ENCODE results near the gene CST3. TPM values are rescaled to one million over a fixed set of nuclear protein-coding genes. Genes with fewer than 3 reads are reported as not detected.
A peak's percentile ranks its signal among the peaks of the same experiment; 100 is the strongest.
"Not testable (repeated sequence)": the region's sequence is repeated elsewhere in the genome, so short reads cannot be mapped to it uniquely, and the experiment has no call there.

Gene CST3
- total RNA-seq: 2.5 TPM
- polyA plus RNA-seq: 1 to 10 TPM in 3 of 4 donors, under 1 TPM in 1; 0.73 to 2.7 (median 1.6) TPM

GRCh38 chr20:23637282-23638221, at the start of gene CST3:
TSS of gene CST3 (minus strand) at chr20:23637955. CDS start at chr20:23637862, 93 bp downstream.
- Mint-ChIP-seq H3K27ac (no peak within 1 kb of the TSS), H3K4me1 (peaks cover 0 to 5% (median 2%) of the 10 kb centered on the region in 4 donors), H3K9me3 (no peaks in the 10 kb centered on the region), H3K36me3 (no peaks in the 10 kb centered on the region), H3K27me3 (peaks cover 18% of the 10 kb centered on the region), H3K4me3 (no peak within 1 kb of the TSS)
- DNase-seq (peak in 1 of 3 donors; percentile 5), ATAC-seq (ENCODE audit: low read depth in 2 of 2) (peak in 1 of 2 donors; percentile 6)
- Histone ChIP-seq H3K4me1 (ENCODE audit: control insufficient read depth, insufficient read depth, low read length, poor library complexity, severe bottlenecking) (no peaks in the 10 kb centered on the region), H3K36me3 (ENCODE audit: control insufficient read depth, insufficient read depth, low read length) (no peaks in the 10 kb centered on the region), H3K27ac (ENCODE audit: insufficient read depth, low read length, poor library complexity, severe bottlenecking) (no peak within 1 kb of the TSS), H3K9me3 (ENCODE audit: control insufficient read depth in 2 of 2, low read length in 2 of 2) (no peaks in the 10 kb centered on the region), H3K27me3 (ENCODE audit: control insufficient read depth, insufficient read depth, low read length) (no peaks in the 10 kb centered on the region), H3K4me3 (ENCODE audit: low read depth, low read length) (no peak within 1 kb of the TSS)

DNA sequence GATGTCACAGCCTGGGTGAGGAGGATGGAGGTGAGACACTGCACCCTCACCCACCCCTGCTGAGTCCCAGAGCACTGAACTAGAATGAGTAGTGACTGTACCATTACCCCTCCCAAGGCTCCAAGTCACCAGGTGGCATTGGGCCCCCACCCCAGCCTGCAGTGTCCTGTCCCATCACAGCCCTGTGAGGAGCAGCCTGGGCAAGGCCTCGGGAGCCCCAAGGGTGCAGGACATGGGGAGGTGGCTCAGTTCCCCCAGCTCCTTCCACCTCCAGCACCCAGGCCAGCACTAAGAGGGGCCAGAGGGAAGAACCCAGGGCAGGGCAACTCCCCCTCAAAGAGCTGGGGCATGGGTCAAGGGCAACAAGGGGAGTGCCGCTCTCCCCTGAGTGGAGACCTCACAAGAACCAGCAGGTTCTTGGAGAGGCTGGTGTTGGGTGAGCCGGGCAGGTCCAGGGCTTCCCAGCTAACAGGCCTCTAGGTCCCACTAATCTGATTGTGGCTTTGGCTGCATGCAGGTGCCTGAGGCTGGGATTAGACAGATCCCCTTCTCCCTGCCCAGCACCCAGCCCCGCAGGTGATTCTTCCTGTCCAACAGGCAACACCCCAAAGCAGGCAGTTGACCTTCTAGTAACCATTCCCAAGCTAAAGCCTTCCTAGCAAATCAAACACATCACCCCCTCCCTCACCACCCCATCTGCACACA, 48.4 kb upstream of the CST3 start:
- Histone ChIP-seq H3K9me3 (ENCODE audit: control insufficient read depth in 2 of 2, low read length in 2 of 2) (no peaks in the 10 kb centered on the region), H3K27me3 (ENCODE audit: control insufficient read depth, insufficient read depth, low read length) (no peaks in the 10 kb centered on the region), H3K4me3 (ENCODE audit: low read depth, low read length) (no peak overlapping the region), H3K27ac (ENCODE audit: insufficient read depth, low read length, poor library complexity, severe bottlenecking) (no peak overlapping the region), H3K36me3 (ENCODE audit: control insufficient read depth, insufficient read depth, low read length) (no peaks in the 10 kb centered on the region), H3K4me1 (ENCODE audit: control insufficient read depth, insufficient read depth, low read length, poor library complexity, severe bottlenecking) (no peaks in the 10 kb centered on the region)
- Mint-ChIP-seq H3K27ac (no peak overlapping the region), H3K9me3 (no peaks in the 10 kb centered on the region), H3K36me3 (no peaks in the 10 kb centered on the region), H3K4me3 (no peak overlapping the region), H3K4me1 (no peaks in the 10 kb centered on the region), H3K27me3 (no peaks in the 10 kb centered on the region)
- no peak for ATAC-seq (ENCODE audit: low read depth in 2 of 2)
- no peak for DNase-seq

DNA sequence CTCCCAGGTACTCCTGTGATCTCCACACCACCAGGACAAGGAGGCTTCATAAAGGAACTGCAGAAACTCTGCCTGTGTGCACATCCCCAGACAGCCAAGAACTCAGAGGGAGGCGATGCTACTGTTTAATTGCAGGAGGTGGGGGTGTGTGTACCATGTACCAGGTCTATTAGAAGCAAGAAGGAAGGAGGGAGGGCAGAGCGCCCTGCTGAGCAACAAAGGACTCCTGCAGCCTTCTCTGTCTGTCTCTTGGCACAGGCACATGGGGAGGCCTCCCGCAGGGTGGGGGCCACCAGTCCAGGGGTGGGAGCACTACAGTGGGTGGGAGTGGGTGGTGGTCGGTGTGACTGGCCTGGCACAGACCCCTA, 47.8 kb upstream of the CST3 start:
- H3K36me3 ChIP-seq (ENCODE audit: control insufficient read depth, insufficient read depth, low read length); H3K4me3 Mint-ChIP-seq; H3K4me3 ChIP-seq (ENCODE audit: low read depth, low read length); H3K36me3 Mint-ChIP-seq; H3K9me3 ChIP-seq (ENCODE audit: control insufficient read depth in 2 of 2, low read length in 2 of 2); H3K4me1 Mint-ChIP-seq; DNase-seq; H3K27me3 ChIP-seq (ENCODE audit: control insufficient read depth, insufficient read depth, low read length); H3K27ac Mint-ChIP-seq; ATAC-seq (ENCODE audit: low read depth in 2 of 2); H3K27me3 Mint-ChIP-seq; H3K9me3 Mint-ChIP-seq; H3K27ac ChIP-seq (ENCODE audit: insufficient read depth, low read length, poor library complexity, severe bottlenecking); H3K4me1 ChIP-seq (ENCODE audit: control insufficient read depth, insufficient read depth, low read length, poor library complexity, severe bottlenecking): not testable (repeated sequence)

- Mint-ChIP-seq H3K4me3 (no peak overlapping the region), H3K36me3 (no peaks in the 10 kb centered on the region), H3K4me1 (no peaks in the 10 kb centered on the region), H3K27me3 (no peaks in the 10 kb centered on the region), H3K9me3 (no peaks in the 10 kb centered on the region), H3K27ac (no peak overlapping the region)
- Histone ChIP-seq H3K36me3 (ENCODE audit: control insufficient read depth, insufficient read depth, low read length) (no peaks in the 10 kb centered on the region), H3K4me3 (ENCODE audit: low read depth, low read length) (no peak overlapping the region), H3K27ac (ENCODE audit: insufficient read depth, low read length, poor library complexity, severe bottlenecking) (no peak overlapping the region), H3K27me3 (ENCODE audit: control insufficient read depth, insufficient read depth, low read length) (no peaks in the 10 kb centered on the region), H3K9me3 (ENCODE audit: control insufficient read depth in 2 of 2, low read length in 2 of 2) (no peaks in the 10 kb centered on the region), H3K4me1 (ENCODE audit: control insufficient read depth, insufficient read depth, low read length, poor library complexity, severe bottlenecking) (no peaks in the 10 kb centered on the region)
- no peak for ATAC-seq (ENCODE audit: low read depth in 2 of 2)
- DNase-seq: no peak
Observed at GRCh38 chr20:23684261-23684660, 46.5 kb upstream of the CST3 start.

GRCh38 chr20:23683807-23684206, 46.1 kb upstream of the CST3 start:
- H3K27me3 Mint-ChIP-seq: no peaks in the 10 kb centered on the region
- H3K9me3 Mint-ChIP-seq: no peaks in the 10 kb centered on the region
- no peak overlapping the region for H3K4me3 ChIP-seq (ENCODE audit: low read depth, low read length)
- no peaks in the 10 kb centered on the region for H3K36me3 Mint-ChIP-seq
- H3K4me1 Mint-ChIP-seq: no peaks in the 10 kb centered on the region
- no peak overlapping the region for H3K27ac Mint-ChIP-seq
- H3K27ac ChIP-seq (ENCODE audit: insufficient read depth, low read length, poor library complexity, severe bottlenecking): no peak overlapping the region
- no peaks in the 10 kb centered on the region for H3K9me3 ChIP-seq (ENCODE audit: control insufficient read depth in 2 of 2, low read length in 2 of 2)
- no peaks in the 10 kb centered on the region for H3K4me1 ChIP-seq (ENCODE audit: control insufficient read depth, insufficient read depth, low read length, poor library complexity, severe bottlenecking)
- no peaks in the 10 kb centered on the region for H3K36me3 ChIP-seq (ENCODE audit: control insufficient read depth, insufficient read depth, low read length)
- ATAC-seq (ENCODE audit: low read depth in 2 of 2) (no peak), DNase-seq (no peak)
- no peaks in the 10 kb centered on the region for H3K27me3 ChIP-seq (ENCODE audit: control insufficient read depth, insufficient read depth, low read length)
- H3K4me3 Mint-ChIP-seq: no peak overlapping the region

GRCh38 chr20:23683281-23683680, 45.5 kb upstream of the CST3 start:
- no peak overlapping the region for H3K4me3 Mint-ChIP-seq
- no peaks in the 10 kb centered on the region for H3K9me3 Mint-ChIP-seq
- Histone ChIP-seq H3K27me3 (ENCODE audit: control insufficient read depth, insufficient read depth, low read length) (no peaks in the 10 kb centered on the region), H3K4me3 (ENCODE audit: low read depth, low read length) (no peak overlapping the region), H3K4me1 (ENCODE audit: control insufficient read depth, insufficient read depth, low read length, poor library complexity, severe bottlenecking) (no peaks in the 10 kb centered on the region), H3K36me3 (ENCODE audit: control insufficient read depth, insufficient read depth, low read length) (no peaks in the 10 kb centered on the region), H3K27ac (ENCODE audit: insufficient read depth, low read length, poor library complexity, severe bottlenecking) (no peak overlapping the region), H3K9me3 (ENCODE audit: control insufficient read depth in 2 of 2, low read length in 2 of 2) (no peaks in the 10 kb centered on the region)
- no peak for DNase-seq
- no peaks in the 10 kb centered on the region for H3K27me3 Mint-ChIP-seq
- no peaks in the 10 kb centered on the region for H3K36me3 Mint-ChIP-seq
- H3K27ac Mint-ChIP-seq: no peak overlapping the region
- no peak for ATAC-seq (ENCODE audit: low read depth in 2 of 2)
- H3K4me1 Mint-ChIP-seq: no peaks in the 10 kb centered on the region

- H3K27ac Mint-ChIP-seq: no peak overlapping the region
- H3K36me3 Mint-ChIP-seq: no peaks in the 10 kb centered on the region
- Histone ChIP-seq H3K9me3 (ENCODE audit: control insufficient read depth in 2 of 2, low read length in 2 of 2) (no peaks in the 10 kb centered on the region), H3K27ac (ENCODE audit: insufficient read depth, low read length, poor library complexity, severe bottlenecking) (no peak overlapping the region), H3K4me3 (ENCODE audit: low read depth, low read length) (no peak overlapping the region), H3K4me1 (ENCODE audit: control insufficient read depth, insufficient read depth, low read length, poor library complexity, severe bottlenecking) (no peaks in the 10 kb centered on the region), H3K36me3 (ENCODE audit: control insufficient read depth, insufficient read depth, low read length) (no peaks in the 10 kb centered on the region), H3K27me3 (ENCODE audit: control insufficient read depth, insufficient read depth, low read length) (no peaks in the 10 kb centered on the region)
- H3K9me3 Mint-ChIP-seq: peaks cover 0 to 2% (median 0%) of the 10 kb centered on the region in 7 donors
- DNase-seq (no peak), ATAC-seq (ENCODE audit: low read depth in 2 of 2) (no peak)
- peaks cover 4% of the 10 kb centered on the region for H3K27me3 Mint-ChIP-seq
- no peak overlapping the region for H3K4me3 Mint-ChIP-seq
- no peaks in the 10 kb centered on the region for H3K4me1 Mint-ChIP-seq
Observed at GRCh38 chr20:23680146-23680545, 42.4 kb upstream of the CST3 start.
